K562 (cell line): ENCODE data around the gene IL1B. TPM values are rescaled to one million over a fixed set of nuclear protein-coding genes. Genes with fewer than 3 reads are reported as not detected.

ENCODE experiments used
- ATF7 ChIP-seq: fragments of 450-650 bp; IDR thresholded peaks from 2 replicates; pipeline ENCODE4 v1.7.1; 2014; ENCODE audit warnings: mild to moderate bottlenecking, moderate library complexity
- CC2D1A ChIP-seq: fragments of 450-650 bp; IDR thresholded peaks from 2 replicates; pipeline ENCODE4 v1.6.1; 2017; ENCODE audit warnings: mild to moderate bottlenecking
- CREM ChIP-seq: IDR thresholded peaks from 2 replicates; pipeline ENCODE4 v1.6.1; 2014; ENCODE audit warnings: antibody characterized with exemption, low read depth
- MAFF ChIP-seq: IDR thresholded peaks from 2 replicates; pipeline ENCODE4 v1.6.1; 2012; ENCODE audit warnings: low read length, improper control_type of control experiment
- MAZ ChIP-seq, 2 experiments: fragments of 450-650 bp in 1 of 2; sonication (generic) in 1 of 2; formaldehyde crosslinking; IDR thresholded peaks in 1 of 2; conservative IDR thresholded peaks in 1 of 2; 2 replicates each; pipeline versions ENCODE4 v1.4.0 to v1.5.0; 2020; ENCODE audit warnings: mild to moderate bottlenecking in 1 of 2, missing genetic modification reagents in 1 of 2
- NEUROD1 ChIP-seq: fragments of 150-350 bp; IDR thresholded peaks from 2 replicates; pipeline ENCODE4 v1.6.1; 2014; ENCODE audit warnings: borderline replicate concordance, low read length, low read depth; ENCODE audit not compliant: partially characterized antibody
- NFE2 ChIP-seq: IDR thresholded peaks from 2 replicates; pipeline ENCODE4 v1.6.1; 2014; ENCODE audit warnings: antibody characterized with exemption, low read depth
- PHB ChIP-seq: fragments of 250-450 bp; sonication (Bioruptor Pico); IDR thresholded peaks from 2 replicates; pipeline ENCODE4 v1.5.0; 2021
- SREBF1 ChIP-seq: fragments of 150-350 bp; IDR thresholded peaks from 2 replicates; pipeline ENCODE4 v1.6.1; 2014; ENCODE audit warnings: antibody characterized with exemption, low read depth, low read length, borderline replicate concordance
- TFAP4 ChIP-seq: sonication (generic); formaldehyde crosslinking; IDR thresholded peaks from 2 replicates; pipeline ENCODE4 v1.8.0; 2022; ENCODE audit warnings: missing genetic modification reagents, mild to moderate bottlenecking, moderate library complexity, borderline replicate concordance
- TOE1 ChIP-seq, 2 experiments: fragments of 450-650 bp in 1 of 2; sonication (generic) in 1 of 2; formaldehyde crosslinking in 1 of 2; IDR thresholded peaks; 2 replicates each; pipeline versions ENCODE4 v1.7.1 to v1.8.0; 2016 to 2022; ENCODE audit warnings: borderline replicate concordance in 2 of 2, mild to moderate bottlenecking in 2 of 2, antibody characterized with exemption in 1 of 2, inconsistent platforms in 1 of 2, low read depth in 1 of 2, missing genetic modification reagents in 1 of 2, moderate library complexity in 1 of 2
- ZBTB17 ChIP-seq: fragments of 450-650 bp; formaldehyde crosslinking; IDR thresholded peaks from 2 replicates; pipeline ENCODE4 v1.4.0; 2020; ENCODE audit warnings: mild to moderate bottlenecking
- ZKSCAN3 ChIP-seq: fragments of 250-450 bp; sonication (Bioruptor Pico); IDR thresholded peaks from 2 replicates; pipeline ENCODE4 v1.4.0; 2020
- ZNF174 ChIP-seq: fragments of 250-450 bp; sonication (Bioruptor Pico); IDR thresholded peaks from 2 replicates; pipeline ENCODE4 v1.4.0; 2020; ENCODE audit warnings: mild to moderate bottlenecking
- ZNF277 ChIP-seq: fragments of 250-450 bp; sonication (Bioruptor Pico); IDR thresholded peaks from 2 replicates; pipeline ENCODE4 v1.8.0; 2022; ENCODE audit warnings: inconsistent platforms, mild to moderate bottlenecking, moderate library complexity, borderline replicate concordance
- ZNF655 ChIP-seq: fragments of 250-450 bp; sonication (Bioruptor Pico); IDR thresholded peaks from 2 replicates; pipeline ENCODE4 v1.5.0; 2021
- polyA plus RNA-seq, 8 experiments: library from polyadenylated mRNA; depleted of rRNA in 4 of 8; stranded (reverse) in 5 of 8; unstranded in 3 of 8; fragments of >200 nt; fragmentation: Nextera tagmentation in 2 of 8; fragmentation: Illumina TruSeq in 1 of 8; extraction: Ambion mirVana in 2 of 8; extraction: Trizol in 1 of 8; gene quantifications; 2 replicates each; pipeline versions ENCODE4 v1.2.1 to v1.2.3, GENCODE V29; 2011 to 2014; ENCODE audit warnings: inconsistent platforms in 1 of 8, missing spikeins in 1 of 8
- total RNA-seq, 7 experiments: library from RNA; depleted of rRNA in 6 of 7; stranded (reverse); fragments of >200 nt in 6 of 7; fragmentation: Illumina TruSeq in 2 of 7; extraction: Trizol in 2 of 7; gene quantifications; 2 replicates each; pipeline versions ENCODE4 v1.2.1 to v1.2.3, GENCODE V29; 2011 to 2021; ENCODE audit warnings: low replicate concordance in 1 of 7
- TF ChIP-seq, protein P1 (sequence below): fragments of 150-350 bp; conservative IDR thresholded peaks from 2 replicates; pipeline ENCODE4 v1.6.1; 2014; ENCODE audit warnings: low read length
- TF ChIP-seq, protein P2 (sequence below): sonication (generic); formaldehyde crosslinking; IDR thresholded peaks from 2 replicates; pipeline ENCODE4 v1.8.0; 2022; ENCODE audit warnings: mild to moderate bottlenecking, missing genetic modification reagents
- TF ChIP-seq, protein P3 (sequence below): fragments of 250-450 bp; sonication (Bioruptor Pico); IDR thresholded peaks from 2 replicates; pipeline ENCODE4 v1.8.0; 2022; ENCODE audit warnings: moderate library complexity, mild to moderate bottlenecking, inconsistent platforms

The IL1B gene
- total and polyA plus RNA-seq, 9 of the 15 experiments (the other 6 are each of a cell fraction or from before 2014, with no cell fraction given), result 0.29 TPM; not detected in 8

DNA sequence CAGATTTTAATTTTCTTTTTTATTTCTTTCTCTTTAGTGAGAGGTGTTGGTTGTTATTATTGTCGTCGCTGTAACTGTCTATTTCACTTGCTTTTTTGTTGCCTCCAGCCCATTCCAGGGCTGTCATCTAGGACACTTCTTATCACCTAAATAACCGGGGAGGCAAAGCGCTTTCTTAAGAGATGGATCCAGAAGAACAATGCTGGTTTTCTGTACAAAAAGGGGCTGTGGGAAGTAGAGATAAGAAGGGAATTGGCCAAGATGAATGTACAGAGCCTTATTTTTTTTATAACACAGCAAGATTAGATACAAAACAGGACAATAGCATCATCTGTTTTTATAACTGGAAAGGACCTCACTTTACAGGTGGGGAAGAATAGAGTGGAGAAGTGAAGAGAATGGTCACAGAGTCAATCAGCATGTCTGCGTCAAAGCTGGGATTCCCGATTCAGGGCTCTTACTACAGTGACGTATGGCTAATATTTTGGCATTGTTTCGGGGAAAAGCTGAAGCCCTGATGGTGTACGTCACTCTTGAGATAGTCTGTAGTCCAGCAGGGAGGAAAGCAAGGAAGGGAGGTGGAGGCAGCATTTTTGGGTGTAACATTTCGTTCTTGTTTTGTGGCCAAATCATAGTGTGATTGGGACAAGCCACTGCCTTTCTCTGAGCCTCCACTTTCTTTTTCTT is 23.2 kb downstream of the IL1B start (continued):
- TF ChIP-seq TOE1 (IDR thresholded peaks at IDR 0.05; ENCODE audit: borderline replicate concordance) (no peak), TOE1 (CRISPR knock-in tag; IDR thresholded peaks at IDR 0.05; ENCODE audit: borderline replicate concordance, low read depth) (no peak), NEUROD1 (no peak), TFAP4 (CRISPR knock-in tag) (no peak), ZNF655 (no peak), ZKSCAN3 (no peak), CREM (peak; percentile 39), NFE2 (no peak), CC2D1A (no peak), SREBF1 (no peak), ZNF174 (no peak), ATF7 (peak; percentile 23; the same call in 1 of the 2 replicates), MAZ (CRISPR knock-in tag; conservative IDR thresholded peaks at IDR 0.05 in 1 of 2, IDR thresholded peaks at IDR 0.05 in 1 of 2) (no peak), MAFF (no peak), PHB (CRISPR knock-in tag) (no peak), ZBTB17 (CRISPR knock-in tag) (no peak), ZNF277 (CRISPR knock-in tag) (no peak)
- TF ChIP-seq, protein P1, sequence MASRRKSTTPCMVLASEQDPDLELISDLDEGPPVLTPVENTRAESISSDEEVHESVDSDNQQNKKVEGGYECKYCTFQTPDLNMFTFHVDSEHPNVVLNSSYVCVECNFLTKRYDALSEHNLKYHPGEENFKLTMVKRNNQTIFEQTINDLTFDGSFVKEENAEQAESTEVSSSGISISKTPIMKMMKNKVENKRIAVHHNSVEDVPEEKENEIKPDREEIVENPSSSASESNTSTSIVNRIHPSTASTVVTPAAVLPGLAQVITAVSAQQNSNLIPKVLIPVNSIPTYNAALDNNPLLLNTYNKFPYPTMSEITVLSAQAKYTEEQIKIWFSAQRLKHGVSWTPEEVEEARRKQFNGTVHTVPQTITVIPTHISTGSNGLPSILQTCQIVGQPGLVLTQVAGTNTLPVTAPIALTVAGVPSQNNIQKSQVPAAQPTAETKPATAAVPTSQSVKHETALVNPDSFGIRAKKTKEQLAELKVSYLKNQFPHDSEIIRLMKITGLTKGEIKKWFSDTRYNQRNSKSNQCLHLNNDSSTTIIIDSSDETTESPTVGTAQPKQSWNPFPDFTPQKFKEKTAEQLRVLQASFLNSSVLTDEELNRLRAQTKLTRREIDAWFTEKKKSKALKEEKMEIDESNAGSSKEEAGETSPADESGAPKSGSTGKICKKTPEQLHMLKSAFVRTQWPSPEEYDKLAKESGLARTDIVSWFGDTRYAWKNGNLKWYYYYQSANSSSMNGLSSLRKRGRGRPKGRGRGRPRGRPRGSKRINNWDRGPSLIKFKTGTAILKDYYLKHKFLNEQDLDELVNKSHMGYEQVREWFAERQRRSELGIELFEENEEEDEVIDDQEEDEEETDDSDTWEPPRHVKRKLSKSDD, result no peak
- TF ChIP-seq, protein P2, sequence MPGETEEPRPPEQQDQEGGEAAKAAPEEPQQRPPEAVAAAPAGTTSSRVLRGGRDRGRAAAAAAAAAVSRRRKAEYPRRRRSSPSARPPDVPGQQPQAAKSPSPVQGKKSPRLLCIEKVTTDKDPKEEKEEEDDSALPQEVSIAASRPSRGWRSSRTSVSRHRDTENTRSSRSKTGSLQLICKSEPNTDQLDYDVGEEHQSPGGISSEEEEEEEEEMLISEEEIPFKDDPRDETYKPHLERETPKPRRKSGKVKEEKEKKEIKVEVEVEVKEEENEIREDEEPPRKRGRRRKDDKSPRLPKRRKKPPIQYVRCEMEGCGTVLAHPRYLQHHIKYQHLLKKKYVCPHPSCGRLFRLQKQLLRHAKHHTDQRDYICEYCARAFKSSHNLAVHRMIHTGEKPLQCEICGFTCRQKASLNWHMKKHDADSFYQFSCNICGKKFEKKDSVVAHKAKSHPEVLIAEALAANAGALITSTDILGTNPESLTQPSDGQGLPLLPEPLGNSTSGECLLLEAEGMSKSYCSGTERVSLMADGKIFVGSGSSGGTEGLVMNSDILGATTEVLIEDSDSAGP (CRISPR knock-in tag), result no peak
- TF ChIP-seq, protein P3, sequence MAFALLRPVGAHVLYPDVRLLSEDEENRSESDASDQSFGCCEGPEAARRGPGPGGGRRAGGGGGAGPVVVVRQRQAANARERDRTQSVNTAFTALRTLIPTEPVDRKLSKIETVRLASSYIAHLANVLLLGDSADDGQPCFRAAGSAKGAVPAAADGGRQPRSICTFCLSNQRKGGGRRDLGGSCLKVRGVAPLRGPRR (CRISPR knock-in tag), result no peak
